GM18870 (cell line): ENCODE measurements around the gene APBA3.

Source experiments
- ATAC-seq: cut with Tn5 transposase; IDR thresholded peaks from one replicate; pipeline ENCODE4 v1.9.1; 2021; ENCODE audit warnings: moderate library complexity; ENCODE audit not compliant: unreplicated experiment

Gene APBA3

GRCh38 chr19:3751236-3751635 is 10.3 kb downstream of the APBA3 start:
- no peak for ATAC-seq

GRCh38 chr19:3750211-3750610 is 11.3 kb downstream of the APBA3 start:
- ATAC-seq: no peak

- no peak for ATAC-seq
Measured at GRCh38 chr19:3748965-3749364, 12.5 kb downstream of the APBA3 start.

- no peak for ATAC-seq
Measured at GRCh38 chr19:3746371-3747056, 15.0 kb downstream of the APBA3 start.

- ATAC-seq: no peak
Measured at GRCh38 chr19:3745363-3746045, 16.0 kb downstream of the APBA3 start.

- no peak for ATAC-seq
Measured at GRCh38 chr19:3743486-3743885, 18.0 kb downstream of the APBA3 start.

GRCh38 chr19:3740431-3740830 is 21.1 kb downstream of the APBA3 start:
- ATAC-seq: no peak

GRCh38 chr19:3738477-3739220 is 22.8 kb downstream of the APBA3 start:
- no peak for ATAC-seq

- no peak for ATAC-seq
Measured at GRCh38 chr19:3737487-3738205, 23.8 kb downstream of the APBA3 start.

GRCh38 chr19:3736106-3736724 is 25.3 kb downstream of the APBA3 start:
- no peak for ATAC-seq

GRCh38 chr19:3734310-3734600 is 27.2 kb downstream of the APBA3 start:
- ATAC-seq: no peak

- ATAC-seq: no peak
Measured at GRCh38 chr19:3733549-3734309, 27.8 kb downstream of the APBA3 start.

- no peak for ATAC-seq
Measured at GRCh38 chr19:3732108-3732507, 29.4 kb downstream of the APBA3 start.

- no peak for ATAC-seq
Measured at GRCh38 chr19:3730457-3730958, 31.0 kb downstream of the APBA3 start.

GRCh38 chr19:3725640-3726310 is 35.7 kb downstream of the APBA3 start:
- no peak for ATAC-seq

- no peak for ATAC-seq
Measured at GRCh38 chr19:3725121-3725520, 36.4 kb downstream of the APBA3 start.

- no peak for ATAC-seq
Measured at GRCh38 chr19:3723883-3724282, 37.6 kb downstream of the APBA3 start.

GRCh38 chr19:3723110-3723488 is 38.4 kb downstream of the APBA3 start:
- ATAC-seq: no peak

- no peak for ATAC-seq
Measured at GRCh38 chr19:3722443-3723109, 38.9 kb downstream of the APBA3 start.
